Left lung (tissue), 10 donors: ENCODE measurements around the gene HEXD. TPM values are rescaled to one million over a fixed set of nuclear protein-coding genes. Genes with fewer than 3 reads are reported as not detected.

Experiments
- ATAC-seq: fragments of 200-7000 bp; cut with Tn5 transposase; one replicate; pipeline ENCODE4 v1.9.1; 2020; ENCODE audit warnings: moderate library complexity
- DNase-seq, 4 donors: peaks; one replicate each; pipeline ENCODE4 v3.0.0-alpha.2; 2013 to 2020
- H3K27ac ChIP-seq, 2 donors: fragments of 200-600 bp; sonication (generic) in 1 of 2; one replicate each; pipeline versions ENCODE4 v1.5.0 to v1.8.0; 2020 to 2021
- H3K27me3 ChIP-seq, 2 donors: fragments of 200-600 bp; sonication (generic) in 1 of 2; one replicate each; pipeline versions ENCODE4 v1.5.0 to v1.8.0; 2020 to 2021
- H3K36me3 ChIP-seq, 2 donors: fragments of 200-600 bp; sonication (generic) in 1 of 2; one replicate each; pipeline versions ENCODE4 v1.5.0 to v1.8.0; 2020 to 2021
- H3K4me1 ChIP-seq, 2 donors: fragments of 200-600 bp; one replicate each; pipeline ENCODE4 v1.8.0; 2021
- H3K4me3 ChIP-seq, 2 donors: fragments of 200-600 bp; sonication (generic) in 1 of 2; one replicate each; pipeline versions ENCODE4 v1.5.0 to v1.8.0; 2020 to 2021; ENCODE audit warnings: mild to moderate bottlenecking in 1 of 2
- H3K9me3 ChIP-seq, 2 donors: fragments of 200-600 bp; sonication (generic) in 1 of 2; one replicate each; pipeline versions ENCODE4 v1.5.0 to v1.8.0; 2020 to 2021
- intact Hi-C, 2 donors: fragments of 100-400 bp; cut with DNase I; formaldehyde crosslinking; loops; one replicate each; pipeline versions ENCODE4 v1.11.2 to v1.14.2; 2022
- polyA plus RNA-seq, 6 donors: library from polyadenylated mRNA; unstranded; fragments of 120-200 nt; gene quantifications; one replicate each; pipeline ENCODE4 v1.2.1, GENCODE V29; 2013; ENCODE audit not compliant: insufficient read length in 6 of 6
- total RNA-seq, 2 donors: library from RNA; stranded (reverse); fragmentation: NEBNext Ultra II Directional; extraction: Animal tissue kit (Norgen Biotek cat#: 25700); gene quantifications; one replicate each; pipeline ENCODE4 v1.2.1, GENCODE V29; 2021
- TF ChIP-seq, protein P1 (sequence below), 2 donors: fragments of 200-600 bp; sonication (generic) in 1 of 2; IDR thresholded peaks; one replicate each; pipeline versions ENCODE4 v1.5.0 to v1.8.0; 2021; ENCODE audit warnings: antibody characterized with exemption in 2 of 2
- donor health status: DM: no; HTN: yes; CAD: no.
- donor health status: DM: no; HTN: no; CAD: no.

HEXD gene
- total and polyA plus RNA-seq, 8 donors = 28.6 to 48.3 (median 38.4) TPM

- Histone ChIP-seq H3K27ac (no peak overlapping the region), H3K4me3 (no peak overlapping the region), H3K27me3 (no peaks in the 10 kb centered on the region), H3K9me3 (no peaks in the 10 kb centered on the region), H3K4me1 (peaks cover 0 to 5% of the 10 kb centered on the region in 2 donors), H3K36me3 (peaks cover 0 to 100% of the 10 kb centered on the region in 2 donors)
- intact Hi-C loops = no loop called here
- DNase-seq (no peak), ATAC-seq (no peak)
- TF ChIP-seq, protein P1, sequence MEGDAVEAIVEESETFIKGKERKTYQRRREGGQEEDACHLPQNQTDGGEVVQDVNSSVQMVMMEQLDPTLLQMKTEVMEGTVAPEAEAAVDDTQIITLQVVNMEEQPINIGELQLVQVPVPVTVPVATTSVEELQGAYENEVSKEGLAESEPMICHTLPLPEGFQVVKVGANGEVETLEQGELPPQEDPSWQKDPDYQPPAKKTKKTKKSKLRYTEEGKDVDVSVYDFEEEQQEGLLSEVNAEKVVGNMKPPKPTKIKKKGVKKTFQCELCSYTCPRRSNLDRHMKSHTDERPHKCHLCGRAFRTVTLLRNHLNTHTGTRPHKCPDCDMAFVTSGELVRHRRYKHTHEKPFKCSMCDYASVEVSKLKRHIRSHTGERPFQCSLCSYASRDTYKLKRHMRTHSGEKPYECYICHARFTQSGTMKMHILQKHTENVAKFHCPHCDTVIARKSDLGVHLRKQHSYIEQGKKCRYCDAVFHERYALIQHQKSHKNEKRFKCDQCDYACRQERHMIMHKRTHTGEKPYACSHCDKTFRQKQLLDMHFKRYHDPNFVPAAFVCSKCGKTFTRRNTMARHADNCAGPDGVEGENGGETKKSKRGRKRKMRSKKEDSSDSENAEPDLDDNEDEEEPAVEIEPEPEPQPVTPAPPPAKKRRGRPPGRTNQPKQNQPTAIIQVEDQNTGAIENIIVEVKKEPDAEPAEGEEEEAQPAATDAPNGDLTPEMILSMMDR (IDR thresholded peaks at IDR 0.05) = no peak
Measured at GRCh38 chr17:82480318-82480717, 62.2 kb downstream of the HEXD start.

DNA sequence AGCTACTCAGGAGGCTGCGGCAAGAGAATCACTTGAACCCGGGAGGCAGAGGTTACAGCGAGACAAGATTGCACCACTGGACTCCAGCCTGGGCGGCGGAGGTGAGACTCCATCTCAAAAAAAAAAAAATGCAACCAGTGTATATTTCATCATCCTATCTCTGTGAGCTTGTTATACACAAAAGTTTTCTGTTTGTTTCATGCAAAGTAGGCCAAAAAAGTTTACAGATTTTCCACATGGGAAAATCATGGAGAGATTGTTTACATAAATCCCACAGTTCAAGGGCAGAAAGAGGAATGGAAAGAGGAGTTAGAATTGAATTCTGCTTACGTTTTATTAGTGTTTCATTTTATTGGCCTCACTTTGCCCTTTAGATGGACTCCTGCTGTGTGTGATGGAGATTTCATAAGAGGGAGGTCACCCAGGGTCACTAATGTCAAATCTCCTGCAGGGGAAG is 65.1 kb downstream of the HEXD start:
- DNase-seq = no peak
- H3K4me3 ChIP-seq = no peak overlapping the region
- H3K4me1 ChIP-seq = peaks cover 0 to 5% of the 10 kb centered on the region in 2 donors
- no peaks in the 10 kb centered on the region for H3K27me3 ChIP-seq
- ATAC-seq = no peak
- H3K27ac ChIP-seq = no peak overlapping the region
- intact Hi-C loops = no loop called here
- H3K9me3 ChIP-seq = no peaks in the 10 kb centered on the region
- TF ChIP-seq, protein P1 (IDR thresholded peaks at IDR 0.05) = no peak
- H3K36me3 ChIP-seq = peaks cover 0 to 100% of the 10 kb centered on the region in 2 donors

GRCh38 chr17:82483836-82484235 is 65.7 kb downstream of the HEXD start:
- Histone ChIP-seq H3K4me3 (no peak overlapping the region), H3K27me3 (no peaks in the 10 kb centered on the region), H3K27ac (no peak overlapping the region), H3K9me3 (no peaks in the 10 kb centered on the region), H3K4me1 (peaks cover 0 to 2% of the 10 kb centered on the region in 2 donors), H3K36me3 (peaks cover 0 to 100% of the 10 kb centered on the region in 2 donors)
- intact Hi-C loops = no loop called here
- no peak for DNase-seq
- TF ChIP-seq, protein P1 (IDR thresholded peaks at IDR 0.05) = no peak
- ATAC-seq = no peak

DNA sequence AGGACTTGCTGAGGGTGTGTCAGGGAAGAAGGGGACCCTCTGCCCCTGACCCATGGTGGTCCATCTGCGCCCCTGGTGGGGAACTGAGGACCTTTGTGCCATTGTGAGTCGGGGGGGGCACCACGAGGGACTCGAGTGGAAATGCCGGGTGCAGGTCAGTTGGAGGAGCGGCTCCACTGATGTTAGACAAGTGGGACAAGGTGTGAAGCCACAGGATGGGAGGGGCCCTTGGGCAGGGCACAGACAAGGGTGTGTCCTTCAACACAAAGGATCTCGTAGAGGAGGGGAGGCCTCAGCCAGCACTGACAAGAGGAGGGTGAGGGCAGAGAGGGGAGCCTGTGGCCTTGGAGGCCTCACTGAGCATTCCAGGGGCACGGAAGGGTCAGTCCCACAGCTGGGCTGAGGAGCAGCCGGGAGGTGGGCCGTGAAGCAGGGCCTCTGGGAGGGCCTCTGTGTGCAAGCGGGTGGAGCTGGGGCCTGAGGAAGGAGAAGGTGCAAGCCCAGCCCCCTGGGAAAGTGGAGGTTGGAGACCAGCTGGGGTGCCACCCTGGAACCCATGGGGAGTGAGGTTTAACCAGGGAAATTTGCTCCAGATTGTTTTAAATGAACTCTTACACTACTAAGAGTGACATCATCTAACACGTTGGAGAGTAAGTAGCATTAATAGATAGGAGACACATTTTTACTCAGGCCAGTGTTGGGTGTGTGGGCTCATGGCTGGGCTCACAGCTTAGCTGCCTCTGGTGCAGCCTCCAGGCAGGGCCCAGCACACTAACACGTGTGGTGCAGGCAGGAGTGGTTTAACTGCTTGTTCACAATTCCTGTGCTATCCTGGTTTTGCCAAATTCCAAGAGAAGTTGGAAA is 68.3 kb downstream of the HEXD start:
- DNase-seq = no peak
- H3K36me3 ChIP-seq = peaks cover 0 to 84% of the 10 kb centered on the region in 2 donors
- TF ChIP-seq, protein P1 (IDR thresholded peaks at IDR 0.05) = no peak
- H3K27ac ChIP-seq = no peak overlapping the region
- H3K4me3 ChIP-seq = no peak overlapping the region
- H3K9me3 ChIP-seq = no peaks in the 10 kb centered on the region
- intact Hi-C loops = no loop called here
- ATAC-seq = no peak
- no peaks in the 10 kb centered on the region for H3K27me3 ChIP-seq
- H3K4me1 ChIP-seq = no peaks in the 10 kb centered on the region

DNA sequence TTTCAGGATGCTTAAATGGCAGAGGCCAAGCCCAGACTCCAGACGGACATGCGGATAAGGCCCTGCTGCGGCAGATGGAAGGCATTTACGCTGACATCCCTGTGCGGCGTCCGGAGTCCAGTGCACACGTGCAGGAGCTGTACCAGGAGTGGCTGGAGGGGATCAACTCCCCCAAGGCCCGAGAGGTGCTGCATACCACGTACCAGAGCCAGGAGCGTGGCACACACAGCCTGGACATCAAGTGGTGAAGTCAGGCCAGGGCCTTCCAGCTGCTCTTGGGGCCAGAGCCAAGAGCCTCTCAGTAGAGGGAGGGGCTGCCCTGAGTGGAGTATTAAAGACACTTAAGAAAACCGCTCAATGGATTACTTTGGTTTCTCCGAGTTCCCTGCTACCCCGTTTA is 69.8 kb downstream of the HEXD start:
- peaks cover 0 to 69% of the 10 kb centered on the region in 2 donors for H3K36me3 ChIP-seq
- peak overlapping the region in 1 of 2 donors; percentile 1 for H3K27ac ChIP-seq
- H3K27me3 ChIP-seq = no peaks in the 10 kb centered on the region
- no peak overlapping the region for H3K4me3 ChIP-seq
- H3K9me3 ChIP-seq = no peaks in the 10 kb centered on the region
- TF ChIP-seq, protein P1 (IDR thresholded peaks at IDR 0.05) = no peak
- ATAC-seq (peak; percentile 93), DNase-seq (peak in 3 of 4 donors; percentile 58 to 80 (median 76))
- intact Hi-C loops = no loop called here
- H3K4me1 ChIP-seq = no peaks in the 10 kb centered on the region
